Esophagus muscularis mucosa (tissue), 4 donors: Measurements from ENCODE around the gene MAP3K14.

Experiments used
- CTCF ChIP-seq, 3 experiments: fragments of 200-600 bp in 2 of 3; fragments of 450-650 bp in 1 of 3; sonication (generic) in 2 of 3; IDR thresholded peaks; one replicate each; pipeline ENCODE4 v1.5.1; 2017 to 2019; ENCODE audit warnings: antibody characterized with exemption in 3 of 3, mild to moderate bottlenecking in 2 of 3, moderate library complexity in 1 of 3
- EP300 ChIP-seq: sonication (generic); formaldehyde crosslinking; IDR thresholded peaks from one replicate; pipeline ENCODE4 v1.6.1; 2017; ENCODE audit warnings: antibody characterized with exemption
- POLR2A ChIP-seq: fragments of 450-650 bp; IDR thresholded peaks from one replicate; pipeline ENCODE4 v1.6.1; 2017; ENCODE audit warnings: antibody characterized with exemption, moderate library complexity, mild to moderate bottlenecking, low read depth
- POLR2AphosphoS5 ChIP-seq, 2 donors: sonication (generic); formaldehyde crosslinking; IDR thresholded peaks; one replicate each; pipeline ENCODE4 v1.6.1; 2017; ENCODE audit warnings: antibody characterized with exemption in 2 of 2

GRCh38 chr17:45335721-45336120 lies 18.9 kb upstream of the MAP3K14 start:
- TF ChIP-seq CTCF (IDR thresholded peaks at IDR 0.05) (no peak), POLR2A (no peak), POLR2AphosphoS5 (IDR thresholded peaks at IDR 0.05) (no peak), EP300 (no peak)
